ENCODE data around the gene CYB5D1.
"Not testable (repeated sequence)": the region's sequence is repeated elsewhere in the genome, so short reads cannot be mapped to it uniquely, and the experiment has no call there.

Gene CYB5D1, protein sequence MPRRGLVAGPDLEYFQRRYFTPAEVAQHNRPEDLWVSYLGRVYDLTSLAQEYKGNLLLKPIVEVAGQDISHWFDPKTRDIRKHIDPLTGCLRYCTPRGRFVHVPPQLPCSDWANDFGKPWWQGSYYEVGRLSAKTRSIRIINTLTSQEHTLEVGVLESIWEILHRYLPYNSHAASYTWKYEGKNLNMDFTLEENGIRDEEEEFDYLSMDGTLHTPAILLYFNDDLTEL

DNA sequence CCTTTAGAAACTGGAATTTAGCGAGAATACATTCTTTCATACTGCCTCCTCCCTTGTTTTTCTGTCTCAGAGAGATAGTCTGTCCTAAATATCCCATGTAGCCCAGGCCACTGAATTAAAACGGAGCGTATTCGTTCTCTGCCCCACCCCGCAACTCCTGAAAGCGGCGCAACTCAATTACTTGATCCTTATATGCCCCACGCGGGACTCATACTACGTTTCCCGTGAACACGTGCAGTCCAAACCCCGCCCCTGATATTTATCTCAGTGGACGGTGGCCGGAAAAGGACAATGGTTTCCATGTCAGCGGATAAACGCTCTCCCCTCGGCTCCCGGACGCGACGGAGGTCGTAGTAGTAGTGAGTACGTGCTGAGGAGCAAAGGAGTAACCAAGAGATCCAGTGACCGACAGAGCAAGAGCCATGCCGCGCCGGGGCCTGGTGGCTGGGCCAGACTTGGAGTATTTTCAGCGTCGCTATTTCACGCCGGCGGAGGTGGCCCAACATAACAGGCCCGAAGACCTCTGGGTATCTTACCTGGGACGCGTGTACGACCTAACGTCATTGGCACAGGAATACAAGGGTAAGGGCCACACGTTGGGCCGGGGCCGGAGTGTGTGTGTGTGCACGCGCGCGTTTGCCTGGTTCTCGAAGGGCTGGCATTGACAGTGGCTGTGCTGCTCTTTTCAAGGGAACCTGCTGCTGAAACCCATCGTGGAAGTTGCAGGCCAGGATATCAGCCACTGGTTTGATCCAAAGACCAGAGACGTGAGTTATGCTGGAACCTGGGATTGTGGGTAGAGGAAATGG, at the start of gene CYB5D1:
Gene CYB5D1 (plus strand): TSS at position 291 of the 809 bp plus-strand sequence. CDS start 132 bp downstream, at position 423.
- Mint-ChIP-seq H3K27ac (ENCODE audit: low read depth) (no peak within 1 kb of the TSS), H3K36me3 (ENCODE audit: insufficient read depth) (peaks cover 8% of the 10 kb centered on the region), H3K4me1 (peaks cover 9% of the 10 kb centered on the region), H3K27me3 (no peaks in the 10 kb centered on the region), H3K9me3 (no peaks in the 10 kb centered on the region), H3K4me3 (no peak within 1 kb of the TSS)
- ATAC-seq (replicated peaks; ENCODE audit: extremely low read depth, poor library complexity, severe bottlenecking), result peak; percentile 61
- peak; percentile 83 to 89 for DNase-seq (ENCODE audit: low spot score in 2 of 2)

DNA sequence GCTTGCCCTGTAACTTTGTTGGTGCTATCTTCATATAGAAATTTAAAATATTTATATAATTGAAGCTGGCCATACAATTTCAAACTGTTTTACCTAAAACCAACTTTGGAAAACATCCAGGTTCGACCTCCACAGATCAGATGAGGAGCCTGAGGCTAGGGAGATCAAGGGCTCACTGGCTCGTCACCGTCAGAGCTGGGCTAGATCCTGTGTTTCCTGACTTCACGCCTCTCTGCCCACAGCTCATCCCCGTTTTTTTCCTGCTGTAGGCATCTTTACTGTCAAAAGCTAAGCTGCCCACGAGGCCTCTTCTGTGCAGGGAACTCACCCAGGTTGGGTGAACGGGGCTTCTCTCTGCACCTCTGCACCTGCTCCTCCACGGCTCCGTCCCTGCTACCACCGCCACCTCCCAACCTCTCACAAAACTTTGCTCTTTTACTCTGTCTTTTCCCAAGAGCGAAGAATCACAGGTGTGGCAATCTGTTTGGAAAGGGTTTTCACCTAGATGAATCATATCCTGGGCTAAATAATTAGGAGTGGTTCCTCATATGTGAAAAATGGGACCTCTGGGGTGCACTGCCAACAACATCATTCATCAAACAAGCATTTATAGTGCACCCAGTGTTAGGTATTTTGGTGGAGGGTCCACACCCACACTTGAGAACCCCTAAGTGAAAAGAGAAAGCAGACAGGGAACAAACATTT, 48.6 kb upstream of the CYB5D1 start:
- Mint-ChIP-seq H3K27ac (ENCODE audit: low read depth) (no peak overlapping the region), H3K36me3 (ENCODE audit: insufficient read depth) (no peaks in the 10 kb centered on the region), H3K4me3 (no peak overlapping the region), H3K9me3 (no peaks in the 10 kb centered on the region), H3K27me3 (peaks cover 63% of the 10 kb centered on the region), H3K4me1 (no peaks in the 10 kb centered on the region)
- DNase-seq (ENCODE audit: low spot score in 2 of 2), result no peak
- ATAC-seq (replicated peaks; ENCODE audit: extremely low read depth, poor library complexity, severe bottlenecking), result no peak

DNA sequence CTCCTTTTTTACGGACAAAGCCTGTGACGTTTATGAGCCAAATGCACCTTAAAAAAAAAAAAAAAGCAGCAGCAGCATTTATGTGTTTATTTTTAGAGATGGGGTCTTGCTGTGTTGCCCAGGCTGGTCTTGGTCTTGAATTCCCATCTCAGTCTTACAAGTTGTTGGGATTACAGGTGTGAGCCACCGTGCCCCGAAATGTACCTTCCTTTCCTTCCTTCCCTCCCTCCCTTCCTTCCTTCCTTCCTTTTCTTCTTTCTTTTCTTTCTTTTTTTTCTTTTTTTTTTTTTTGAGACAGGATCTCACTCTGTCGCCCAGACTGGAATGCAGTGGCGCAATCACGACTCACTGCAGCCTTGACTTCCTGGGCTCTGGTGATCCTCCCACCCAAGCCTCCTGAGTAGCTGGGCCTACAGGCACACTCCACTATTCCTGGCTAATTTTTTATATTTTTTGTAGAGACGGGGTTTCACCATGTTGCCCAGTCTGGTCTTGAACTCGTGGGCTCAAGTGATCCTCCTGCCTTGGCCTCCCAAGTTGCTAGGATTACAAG, 47.9 kb upstream of the CYB5D1 start:
- not testable (repeated sequence) for DNase-seq (ENCODE audit: low spot score in 2 of 2); H3K27ac Mint-ChIP-seq (ENCODE audit: low read depth); H3K9me3 Mint-ChIP-seq; H3K36me3 Mint-ChIP-seq (ENCODE audit: insufficient read depth); H3K4me3 Mint-ChIP-seq; H3K4me1 Mint-ChIP-seq; ATAC-seq (replicated peaks; ENCODE audit: extremely low read depth, poor library complexity, severe bottlenecking)
- peaks cover 56% of the 10 kb centered on the region for H3K27me3 Mint-ChIP-seq

DNA sequence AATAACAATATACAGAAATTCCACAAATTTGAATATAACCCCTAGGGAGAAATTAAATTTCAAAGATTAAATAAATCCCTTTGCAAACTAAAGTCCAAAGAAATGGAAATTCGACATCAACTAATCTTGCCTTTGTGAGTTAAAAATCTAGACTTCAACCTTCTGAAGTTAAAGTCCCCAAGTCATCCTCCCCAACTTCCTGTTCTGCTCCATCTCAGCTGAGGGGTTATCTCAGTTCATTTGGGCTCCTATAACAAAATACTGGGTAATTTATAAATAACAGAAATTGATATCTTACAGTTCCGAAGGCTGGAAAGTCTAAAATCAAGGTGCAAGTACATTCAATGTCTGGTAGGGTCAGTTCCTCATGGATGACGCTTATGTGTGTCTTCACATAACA, 46.6 kb upstream of the CYB5D1 start:
- no peak for ATAC-seq (replicated peaks; ENCODE audit: extremely low read depth, poor library complexity, severe bottlenecking)
- Mint-ChIP-seq H3K27ac (ENCODE audit: low read depth) (no peak overlapping the region), H3K27me3 (peaks cover 43% of the 10 kb centered on the region)

DNA sequence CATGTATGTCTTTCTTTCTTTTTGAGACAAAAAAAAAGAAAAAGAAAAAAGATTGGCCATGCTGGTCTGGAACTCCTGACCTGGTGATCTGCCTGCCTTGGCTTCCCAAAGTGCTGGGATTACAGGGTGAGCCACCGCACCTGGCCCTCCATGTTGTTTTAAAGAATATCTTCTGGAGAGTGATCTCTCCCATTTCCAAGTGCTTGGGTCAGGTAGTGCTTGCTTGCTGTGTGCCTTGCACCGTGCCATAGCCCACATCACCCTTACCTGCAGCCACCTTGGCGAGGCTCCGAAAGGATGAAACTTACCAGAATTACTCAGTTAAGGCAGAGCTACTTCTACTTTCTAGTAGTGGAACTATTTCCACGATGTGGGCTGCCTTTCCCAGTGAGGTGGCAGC, 42.8 kb upstream of the CYB5D1 start:
- no peak overlapping the region for H3K27ac Mint-ChIP-seq (ENCODE audit: low read depth)
- H3K4me1 Mint-ChIP-seq, result no peaks in the 10 kb centered on the region
- H3K27me3 Mint-ChIP-seq, result peaks cover 8% of the 10 kb centered on the region
- no peaks in the 10 kb centered on the region for H3K36me3 Mint-ChIP-seq (ENCODE audit: insufficient read depth)
- H3K4me3 Mint-ChIP-seq, result no peak overlapping the region
- no peaks in the 10 kb centered on the region for H3K9me3 Mint-ChIP-seq
- DNase-seq (ENCODE audit: low spot score in 2 of 2) (no peak), ATAC-seq (replicated peaks; ENCODE audit: extremely low read depth, poor library complexity, severe bottlenecking) (no peak)

More for the DNA sequence above, 46.6 kb upstream of the CYB5D1 start:
- H3K9me3 Mint-ChIP-seq, result no peaks in the 10 kb centered on the region
- H3K36me3 Mint-ChIP-seq (ENCODE audit: insufficient read depth), result no peaks in the 10 kb centered on the region
- no peak for DNase-seq (ENCODE audit: low spot score in 2 of 2)
- no peaks in the 10 kb centered on the region for H3K4me1 Mint-ChIP-seq
- H3K4me3 Mint-ChIP-seq, result no peak overlapping the region

DNA sequence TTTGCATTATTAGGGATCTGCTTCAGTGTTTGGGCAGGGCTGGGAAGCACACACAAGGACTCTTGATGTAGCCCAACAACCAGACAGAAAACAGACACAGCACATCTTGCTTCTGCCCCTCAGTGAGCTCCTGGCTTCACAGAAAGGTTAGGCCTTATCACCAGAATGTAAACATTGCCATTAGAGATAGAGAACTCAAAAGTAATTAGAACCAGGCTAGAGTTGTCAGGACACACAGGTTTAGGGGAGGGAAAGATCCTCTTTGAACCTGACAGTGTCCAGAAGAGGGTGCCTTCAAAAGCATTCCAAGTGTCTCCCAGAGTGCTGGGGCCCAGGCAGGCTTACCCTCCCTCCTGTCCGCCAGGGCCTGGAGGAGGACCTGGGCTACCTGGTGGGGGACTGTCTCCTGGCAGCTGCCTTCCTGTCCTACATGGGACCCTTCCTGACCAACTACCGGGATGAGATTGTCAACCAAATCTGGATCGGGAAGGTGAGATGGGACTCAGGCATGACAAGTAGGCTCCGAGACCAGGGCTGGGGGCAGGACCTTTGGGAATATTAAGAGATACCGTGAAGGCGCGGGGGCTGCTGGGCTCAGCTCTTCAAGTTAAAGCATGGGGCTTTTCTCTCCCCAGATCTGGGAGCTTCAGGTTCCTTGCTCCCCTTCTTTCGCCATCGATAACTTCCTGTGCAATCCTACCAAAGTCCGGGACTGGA, 40.7 kb upstream of the CYB5D1 start:
- no peak for ATAC-seq (replicated peaks; ENCODE audit: extremely low read depth, poor library complexity, severe bottlenecking)
- Mint-ChIP-seq H3K27me3 (no peaks in the 10 kb centered on the region), H3K27ac (ENCODE audit: low read depth) (no peak overlapping the region), H3K36me3 (ENCODE audit: insufficient read depth) (no peaks in the 10 kb centered on the region), H3K9me3 (no peaks in the 10 kb centered on the region), H3K4me1 (no peaks in the 10 kb centered on the region), H3K4me3 (no peak overlapping the region)
- DNase-seq (ENCODE audit: low spot score in 2 of 2), result no peak

DNA sequence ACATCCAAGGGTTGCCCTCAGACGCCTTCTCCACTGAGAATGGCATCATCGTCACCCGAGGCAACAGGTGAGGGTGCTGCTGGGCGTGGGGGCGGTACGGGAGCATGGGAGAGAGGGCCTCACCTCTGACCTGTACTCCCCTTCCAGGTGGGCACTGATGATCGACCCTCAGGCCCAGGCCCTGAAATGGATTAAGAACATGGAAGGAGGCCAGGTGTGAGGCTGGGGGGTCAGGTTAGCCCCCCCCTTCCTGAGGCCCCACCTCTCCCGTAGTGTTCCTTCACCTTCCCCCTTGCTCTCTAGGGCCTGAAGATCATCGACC, 40.2 kb upstream of the CYB5D1 start:
- no peak overlapping the region for H3K4me3 Mint-ChIP-seq

DNA sequence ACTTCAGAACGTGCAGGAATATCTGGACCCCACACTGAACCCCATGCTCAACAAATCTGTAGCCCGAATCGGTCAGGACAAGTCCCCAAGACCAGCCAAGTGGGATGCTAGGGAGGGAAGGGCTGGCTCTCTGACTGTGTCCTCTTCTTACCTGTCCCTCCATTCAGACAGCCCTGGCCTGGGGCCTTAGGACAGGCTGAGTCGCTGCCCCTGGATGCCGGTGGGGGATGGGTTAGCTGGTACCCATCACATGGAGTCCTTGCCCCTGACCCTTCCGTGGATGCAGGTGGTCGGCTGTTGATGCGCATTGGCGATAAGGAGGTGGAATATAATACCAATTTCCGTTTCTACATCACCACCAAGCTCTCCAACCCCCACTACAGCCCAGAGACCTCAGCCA, 39.8 kb upstream of the CYB5D1 start:
- ATAC-seq (replicated peaks; ENCODE audit: extremely low read depth, poor library complexity, severe bottlenecking) (no peak), DNase-seq (ENCODE audit: low spot score in 2 of 2) (no peak)
- no peak overlapping the region for H3K27ac Mint-ChIP-seq (ENCODE audit: low read depth)
- no peaks in the 10 kb centered on the region for H3K36me3 Mint-ChIP-seq (ENCODE audit: insufficient read depth)
- H3K4me1 Mint-ChIP-seq, result no peaks in the 10 kb centered on the region
- no peaks in the 10 kb centered on the region for H3K27me3 Mint-ChIP-seq
- H3K4me3 Mint-ChIP-seq, result no peak overlapping the region
- no peaks in the 10 kb centered on the region for H3K9me3 Mint-ChIP-seq

More for the DNA sequence above, 40.2 kb upstream of the CYB5D1 start:
- DNase-seq (ENCODE audit: low spot score in 2 of 2) (no peak), ATAC-seq (replicated peaks; ENCODE audit: extremely low read depth, poor library complexity, severe bottlenecking) (no peak)
- no peaks in the 10 kb centered on the region for H3K4me1 Mint-ChIP-seq
- H3K9me3 Mint-ChIP-seq, result no peaks in the 10 kb centered on the region
- H3K36me3 Mint-ChIP-seq (ENCODE audit: insufficient read depth), result no peaks in the 10 kb centered on the region
- no peaks in the 10 kb centered on the region for H3K27me3 Mint-ChIP-seq
- no peak overlapping the region for H3K27ac Mint-ChIP-seq (ENCODE audit: low read depth)

DNA sequence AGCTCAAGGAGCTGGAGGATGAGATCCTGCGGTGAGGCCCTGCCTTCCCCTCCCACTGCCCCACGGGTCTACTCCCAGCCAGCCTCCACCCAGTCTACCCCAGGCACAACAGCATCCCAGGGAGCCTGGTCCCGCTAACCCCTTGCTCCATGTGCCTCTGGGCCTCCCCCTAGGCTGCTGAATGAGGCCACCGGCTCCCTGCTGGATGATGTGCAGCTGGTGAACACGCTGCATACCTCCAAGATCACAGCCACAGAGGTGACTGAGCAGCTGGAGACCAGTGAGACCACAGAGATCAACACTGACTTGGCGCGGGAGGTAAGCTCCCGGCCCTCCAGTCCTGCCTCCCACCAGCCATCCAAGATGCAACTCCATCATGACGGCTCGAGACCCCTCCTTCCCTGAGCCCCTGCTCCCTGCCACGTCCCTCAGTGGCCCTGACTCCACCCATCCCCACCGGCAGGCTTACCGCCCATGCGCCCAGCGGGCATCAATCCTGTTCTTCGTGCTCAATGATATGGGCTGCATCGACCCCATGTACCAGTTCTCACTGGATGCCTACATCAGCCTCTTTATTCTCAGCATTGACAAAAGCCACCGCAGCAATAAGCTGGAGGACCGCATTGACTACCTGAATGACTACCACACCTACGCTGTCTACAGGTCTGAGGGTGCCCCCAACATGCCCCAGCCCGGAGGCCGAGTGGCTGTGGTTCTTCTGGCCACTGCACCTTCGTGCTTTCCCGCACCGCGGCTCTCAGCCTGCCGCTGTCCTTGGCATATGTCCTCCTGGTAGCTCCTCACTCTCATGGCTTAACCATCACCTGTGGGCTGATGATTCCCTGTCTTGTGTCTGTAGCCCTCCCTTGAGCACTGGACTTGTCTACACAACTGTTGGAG, 38.8 kb upstream of the CYB5D1 start:
- Mint-ChIP-seq H3K27ac (ENCODE audit: low read depth) (no peak overlapping the region), H3K9me3 (no peaks in the 10 kb centered on the region), H3K27me3 (no peaks in the 10 kb centered on the region), H3K4me3 (no peak overlapping the region), H3K4me1 (no peaks in the 10 kb centered on the region), H3K36me3 (ENCODE audit: insufficient read depth) (no peaks in the 10 kb centered on the region)
- DNase-seq (ENCODE audit: low spot score in 2 of 2) (no peak), ATAC-seq (replicated peaks; ENCODE audit: extremely low read depth, poor library complexity, severe bottlenecking) (no peak)

DNA sequence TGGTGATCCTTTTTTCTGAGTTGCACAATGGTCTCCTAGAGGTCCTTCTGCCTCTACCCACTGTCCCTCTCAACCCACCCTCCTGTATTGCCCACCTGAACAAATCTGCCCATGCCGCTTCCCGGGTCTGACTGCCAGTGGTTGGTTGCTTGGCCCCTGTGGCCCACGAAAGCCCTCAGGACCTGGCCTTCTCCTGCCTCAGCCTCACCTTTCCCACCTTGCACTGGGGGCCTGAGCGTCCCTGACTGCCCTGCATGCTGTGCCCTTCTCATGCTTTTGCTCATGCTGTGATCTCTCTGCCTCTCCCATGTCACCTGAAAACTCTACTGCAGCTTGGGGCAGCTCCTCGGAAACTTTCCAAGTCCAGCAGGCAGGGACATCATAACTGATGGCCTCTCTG, 37.6 kb upstream of the CYB5D1 start:
- DNase-seq (ENCODE audit: low spot score in 2 of 2) (no peak), ATAC-seq (replicated peaks; ENCODE audit: extremely low read depth, poor library complexity, severe bottlenecking) (no peak)
- no peaks in the 10 kb centered on the region for H3K4me1 Mint-ChIP-seq
- H3K27ac Mint-ChIP-seq (ENCODE audit: low read depth), result no peak overlapping the region
- no peaks in the 10 kb centered on the region for H3K27me3 Mint-ChIP-seq
- H3K9me3 Mint-ChIP-seq, result no peaks in the 10 kb centered on the region
- H3K4me3 Mint-ChIP-seq, result no peak overlapping the region
- H3K36me3 Mint-ChIP-seq (ENCODE audit: insufficient read depth), result no peaks in the 10 kb centered on the region

DNA sequence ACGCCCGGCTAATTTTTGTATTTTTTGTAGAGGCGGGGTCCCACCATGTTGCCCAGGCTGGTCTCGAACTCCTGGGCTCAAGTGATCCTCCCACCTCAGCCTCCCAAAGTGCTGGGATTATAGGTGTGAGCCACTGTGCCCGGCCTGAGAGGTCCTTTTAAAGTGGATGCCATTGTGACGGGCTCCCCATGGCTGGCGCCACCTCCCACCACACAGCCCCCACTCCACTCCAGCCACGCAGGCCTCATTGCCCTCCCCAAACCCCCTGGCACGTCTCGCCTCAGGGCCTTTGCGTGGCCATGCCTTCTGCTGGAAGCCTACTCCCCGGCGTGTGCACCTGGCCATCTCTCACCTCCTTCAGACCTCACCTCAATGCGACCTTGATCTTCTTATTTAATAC, 35.7 kb upstream of the CYB5D1 start:
- H3K27ac Mint-ChIP-seq (ENCODE audit: low read depth), result peak overlapping the region; percentile 72
- no peaks in the 10 kb centered on the region for H3K36me3 Mint-ChIP-seq (ENCODE audit: insufficient read depth)
- H3K4me3 Mint-ChIP-seq, result no peak overlapping the region
- no peaks in the 10 kb centered on the region for H3K9me3 Mint-ChIP-seq
- DNase-seq (ENCODE audit: low spot score in 2 of 2) (no peak), ATAC-seq (replicated peaks; ENCODE audit: extremely low read depth, poor library complexity, severe bottlenecking) (no peak)
- H3K4me1 Mint-ChIP-seq, result no peaks in the 10 kb centered on the region
- H3K27me3 Mint-ChIP-seq, result no peaks in the 10 kb centered on the region

All from central memory CD8-positive, alpha-beta T cell (primary cell).